Lower lobe of right lung (tissue), 2 donors: ENCODE results near the gene ADARB1. TPM values are rescaled to one million over a fixed set of nuclear protein-coding genes. Genes with fewer than 3 reads are reported as not detected.
A peak's percentile ranks its signal among the peaks of the same experiment; 100 is the strongest.

Source experiments
- ATAC-seq, 2 donors: fragments of 200-7000 bp; cut with Tn5 transposase; one replicate each; pipeline ENCODE4 v1.9.1; 2020 to 2022; ENCODE audit warnings: mild to moderate bottlenecking in 2 of 2, moderate library complexity in 2 of 2
- DNase-seq: peaks from one replicate; pipeline ENCODE4 v3.0.0-alpha.2; 2020
- H3K27ac ChIP-seq: fragments of 200-600 bp; one replicate; pipeline ENCODE4 v1.8.0; 2022
- H3K27me3 ChIP-seq: fragments of 200-600 bp; one replicate; pipeline ENCODE4 v1.8.0; 2022; ENCODE audit warnings: low read depth
- H3K36me3 ChIP-seq: fragments of 200-600 bp; one replicate; pipeline ENCODE4 v1.8.0; 2022; ENCODE audit warnings: mild to moderate bottlenecking
- H3K4me1 ChIP-seq: fragments of 200-600 bp; one replicate; pipeline ENCODE4 v1.8.0; 2022
- H3K4me3 ChIP-seq: fragments of 200-600 bp; one replicate; pipeline ENCODE4 v1.8.0; 2022; ENCODE audit warnings: mild to moderate bottlenecking
- H3K9me3 ChIP-seq: fragments of 200-600 bp; one replicate; pipeline ENCODE4 v1.8.0; 2022
- CTCF ChIP-seq: fragments of 200-600 bp; IDR thresholded peaks from one replicate; pipeline ENCODE4 v1.8.0; 2022; ENCODE audit warnings: antibody characterized with exemption, mild to moderate bottlenecking
- intact Hi-C: fragments of 100-400 bp; cut with DNase I; formaldehyde crosslinking; loops from one replicate; pipeline ENCODE4 v1.11.0; 2022
- total RNA-seq: library from RNA; stranded (reverse); fragmentation: NEBNext Ultra II Directional; extraction: Animal tissue kit (Norgen Biotek cat#: 25700); gene quantifications from one replicate; pipeline ENCODE4 v1.2.1, GENCODE V29; 2021
- donor health status: DM: no; HTN: yes; CAD: no; lungs with severe emphysema.

The ADARB1 gene
- total RNA-seq, 1 donor from 2014 or later, result 48.2 TPM

GRCh38 chr21:45073301-45074047 is 906 bp upstream of the ADARB1 start:
- peak overlapping the region; percentile 90 for H3K4me3 ChIP-seq
- ATAC-seq (peak; percentile 2 to 61), DNase-seq (no peak)
- no peaks in the 10 kb centered on the region for H3K36me3 ChIP-seq
- TF ChIP-seq CTCF, result no peak
- no peaks in the 10 kb centered on the region for H3K27me3 ChIP-seq
- peaks cover 21% of the 10 kb centered on the region for H3K4me1 ChIP-seq
- no peaks in the 10 kb centered on the region for H3K9me3 ChIP-seq
- H3K27ac ChIP-seq, result peak overlapping the region; percentile 92
- intact Hi-C loops, result no loop called here

GRCh38 chr21:45074818-45075595 is 627 bp downstream of the ADARB1 start:
- Histone ChIP-seq H3K27me3 (no peaks in the 10 kb centered on the region), H3K4me1 (peaks cover 36% of the 10 kb centered on the region), H3K4me3 (peak overlapping the region; percentile 85), H3K36me3 (no peaks in the 10 kb centered on the region), H3K9me3 (no peaks in the 10 kb centered on the region), H3K27ac (peak overlapping the region; percentile 81)
- TF ChIP-seq CTCF, result no peak
- DNase-seq (no peak), ATAC-seq (peak; percentile 21 to 36)
- intact Hi-C loops, result no loop called here

GRCh38 chr21:45075596-45076244 is 1.3 kb downstream of the ADARB1 start:
- DNase-seq (no peak), ATAC-seq (no peak)
- H3K27me3 ChIP-seq, result no peaks in the 10 kb centered on the region
- H3K4me1 ChIP-seq, result peaks cover 43% of the 10 kb centered on the region
- no peaks in the 10 kb centered on the region for H3K36me3 ChIP-seq
- H3K9me3 ChIP-seq, result no peaks in the 10 kb centered on the region
- H3K27ac ChIP-seq, result peak overlapping the region; percentile 81
- no peak for TF ChIP-seq CTCF
- H3K4me3 ChIP-seq, result peak overlapping the region; percentile 85
- intact Hi-C loops, result no loop called here

- Histone ChIP-seq H3K9me3 (no peaks in the 10 kb centered on the region), H3K4me1 (peaks cover 48% of the 10 kb centered on the region), H3K27ac (peak overlapping the region; percentile 81), H3K27me3 (no peaks in the 10 kb centered on the region), H3K4me3 (peak overlapping the region; percentile 85), H3K36me3 (no peaks in the 10 kb centered on the region)
- no peak for TF ChIP-seq CTCF
- DNase-seq, result no peak
- no peak for ATAC-seq
- intact Hi-C loops, result no loop called here
Observed at GRCh38 chr21:45076245-45076711, 1.9 kb downstream of the ADARB1 start.

- H3K36me3 ChIP-seq, result no peaks in the 10 kb centered on the region
- H3K9me3 ChIP-seq, result no peaks in the 10 kb centered on the region
- peaks cover 60% of the 10 kb centered on the region for H3K4me1 ChIP-seq
- ATAC-seq (no peak), DNase-seq (no peak)
- H3K4me3 ChIP-seq, result no peak overlapping the region
- H3K27ac ChIP-seq, result peak overlapping the region; percentile 49
- no peak for TF ChIP-seq CTCF
- no peaks in the 10 kb centered on the region for H3K27me3 ChIP-seq
- intact Hi-C loops, result no loop called here
Observed at GRCh38 chr21:45078371-45078770, 4.0 kb downstream of the ADARB1 start.
